ENCODE results near the gene SYDE2. TPM values are rescaled to one million over a fixed set of nuclear protein-coding genes. Genes with fewer than 3 reads are reported as not detected.

The SYDE2 gene
- total RNA-seq, 2 experiments from 2014 or later, result 1.6 to 1.8 TPM

- CTCF ChIA-PET, result interaction anchor here (0.9 to 2.5 kb wide), 3 partner anchors 10 to 120 kb away, joined by 3 to 5 read pairs (median 5); no protein-coding TSS in a partner anchor
- POLR2A ChIA-PET, result no interaction called here
- no peaks in the 10 kb centered on the region for H3K4me1 Mint-ChIP-seq
- no peak for DNase-seq
- H3K36me3 Mint-ChIP-seq (ENCODE audit: low read depth), result no peaks in the 10 kb centered on the region
- peaks cover 22% of the 10 kb centered on the region for H3K27me3 Mint-ChIP-seq
- no peaks in the 10 kb centered on the region for H3K9me3 Mint-ChIP-seq
- no peak overlapping the region for H3K4me3 Mint-ChIP-seq
- H3K27ac Mint-ChIP-seq, result no peak overlapping the region
Measured at GRCh38 chr1:85229574-85230097, 28.8 kb upstream of the SYDE2 start.

DNA sequence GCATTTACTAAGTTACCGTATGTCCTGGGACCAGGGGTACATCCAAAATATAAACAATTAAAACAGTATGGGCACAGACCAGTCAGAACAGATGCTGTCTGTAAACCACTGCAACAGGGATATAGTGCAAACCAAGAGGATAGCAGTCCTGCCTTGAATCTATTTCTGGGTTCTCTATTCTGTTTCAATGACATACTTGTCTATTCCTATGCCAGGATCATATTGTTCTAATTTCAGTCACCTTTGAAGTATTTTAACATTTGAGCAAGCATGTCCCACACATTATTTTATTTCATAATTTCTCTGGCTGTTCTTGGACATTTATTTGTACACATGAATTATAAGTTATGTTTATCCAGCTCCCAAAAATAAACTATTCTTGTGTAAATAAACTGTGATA, 28.2 kb upstream of the SYDE2 start:
- peaks cover 26% of the 10 kb centered on the region for H3K27me3 Mint-ChIP-seq
- H3K9me3 Mint-ChIP-seq, result no peaks in the 10 kb centered on the region
- H3K27ac Mint-ChIP-seq, result no peak overlapping the region
- CTCF ChIA-PET, result no interaction called here
- H3K4me3 Mint-ChIP-seq, result no peak overlapping the region
- no peaks in the 10 kb centered on the region for H3K36me3 Mint-ChIP-seq (ENCODE audit: low read depth)
- DNase-seq, result no peak
- POLR2A ChIA-PET, result no interaction called here
- H3K4me1 Mint-ChIP-seq, result no peaks in the 10 kb centered on the region

- Mint-ChIP-seq H3K36me3 (ENCODE audit: low read depth) (no peaks in the 10 kb centered on the region), H3K27me3 (peaks cover 22% of the 10 kb centered on the region), H3K27ac (no peak overlapping the region), H3K4me3 (no peak overlapping the region), H3K9me3 (no peaks in the 10 kb centered on the region), H3K4me1 (no peaks in the 10 kb centered on the region)
- ChIA-PET CTCF (interaction anchor here (0.8 to 1.9 kb wide), 2 partner anchors 29 to 32 kb away, joined by 4 to 6 read pairs; no protein-coding TSS in a partner anchor), POLR2A (no interaction called here)
- no peak for DNase-seq
Measured at GRCh38 chr1:85225624-85226380, 25.0 kb upstream of the SYDE2 start.

DNA sequence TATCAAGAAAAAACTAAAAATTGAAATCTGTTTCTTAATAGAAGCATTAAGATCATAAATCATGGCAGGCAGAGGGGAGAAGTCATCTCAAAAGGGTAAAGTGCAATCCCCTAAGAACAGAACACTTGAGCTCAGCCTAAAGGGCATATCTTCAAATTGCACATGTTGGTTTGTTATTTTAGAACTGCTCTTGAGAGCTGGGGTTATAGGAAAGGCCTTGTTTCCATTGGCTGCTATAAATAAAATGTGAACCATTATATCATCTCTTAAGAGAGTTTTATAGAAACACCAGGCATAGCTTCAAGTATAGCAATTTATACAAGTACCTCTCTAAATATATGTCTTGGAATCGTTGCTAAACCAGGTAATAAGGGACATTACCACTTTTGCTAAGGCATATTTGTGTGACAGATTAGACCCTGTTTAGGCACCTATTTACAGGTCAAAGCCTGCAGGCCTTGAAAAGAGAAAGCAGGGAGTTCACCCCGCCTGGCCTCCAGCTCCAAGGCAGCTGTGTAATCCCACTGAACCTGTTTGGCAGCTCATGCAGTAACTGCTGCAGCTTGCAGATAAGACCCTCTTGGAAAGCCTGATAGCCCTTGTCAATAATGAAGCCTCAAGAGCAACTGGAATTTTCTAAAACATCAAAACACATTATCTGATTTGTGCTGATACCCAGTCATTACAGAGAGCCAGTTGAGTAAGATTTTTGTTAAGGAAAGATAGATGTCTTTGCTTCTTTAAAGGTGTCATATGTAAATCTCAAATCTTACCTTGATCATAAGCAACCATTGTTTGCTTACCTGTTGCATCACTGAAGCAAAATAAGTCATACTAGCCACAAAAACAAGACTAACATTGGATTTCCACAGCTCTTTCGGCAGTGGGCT, 24.2 kb upstream of the SYDE2 start:
- Mint-ChIP-seq H3K4me1 (no peaks in the 10 kb centered on the region), H3K27ac (no peak overlapping the region), H3K27me3 (peaks cover 29% of the 10 kb centered on the region), H3K4me3 (no peak overlapping the region), H3K36me3 (ENCODE audit: low read depth) (no peaks in the 10 kb centered on the region), H3K9me3 (no peaks in the 10 kb centered on the region)
- CTCF ChIA-PET, result interaction anchor here (0.6 to 1.9 kb wide), 6 partner anchors 9 to 369 kb away, joined by 3 to 6 read pairs (median 4); partner anchors contain the start of gene C1orf52
- POLR2A ChIA-PET, result no interaction called here
- DNase-seq, result no peak

DNA sequence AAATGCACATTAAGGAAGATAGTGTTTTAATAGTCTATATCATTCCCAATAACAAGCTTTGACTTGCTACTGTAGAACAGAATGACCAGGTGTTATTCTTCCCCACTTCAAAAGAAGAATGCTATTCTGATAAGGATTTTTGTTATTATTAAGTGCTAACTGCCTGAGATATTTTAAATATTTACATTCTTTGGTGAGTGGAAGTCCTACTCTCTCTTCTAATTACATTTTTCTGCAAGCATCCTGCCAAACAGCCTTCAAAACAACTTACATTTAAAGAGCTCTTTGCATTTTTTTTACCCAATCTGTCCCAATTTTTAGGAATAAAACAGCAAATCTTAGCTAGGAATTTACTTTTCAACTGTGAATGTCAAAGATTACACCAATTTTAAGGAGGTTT, 23.5 kb upstream of the SYDE2 start:
- Mint-ChIP-seq H3K9me3 (no peaks in the 10 kb centered on the region), H3K27ac (no peak overlapping the region), H3K4me3 (no peak overlapping the region), H3K27me3 (peaks cover 34% of the 10 kb centered on the region), H3K4me1 (no peaks in the 10 kb centered on the region), H3K36me3 (ENCODE audit: low read depth) (no peaks in the 10 kb centered on the region)
- no peak for DNase-seq
- CTCF ChIA-PET, result interaction anchor here (0.6 to 1.9 kb wide), 6 partner anchors 8 to 1734 kb away, joined by 3 to 6 read pairs (median 4); partner anchors contain the start of gene C1orf52
- POLR2A ChIA-PET, result no interaction called here

- no peak for DNase-seq
- Mint-ChIP-seq H3K4me1 (no peaks in the 10 kb centered on the region), H3K27ac (no peak overlapping the region), H3K4me3 (no peak overlapping the region), H3K9me3 (no peaks in the 10 kb centered on the region), H3K36me3 (ENCODE audit: low read depth) (no peaks in the 10 kb centered on the region), H3K27me3 (peaks cover 34% of the 10 kb centered on the region)
- POLR2A ChIA-PET, result no interaction called here
- CTCF ChIA-PET, result interaction anchor here (1.8 kb wide), 1 partner anchor 36 kb away, joined by 4 read pairs; the partner anchor contains the start of gene C1orf52
Measured at GRCh38 chr1:85223334-85223733, 22.5 kb upstream of the SYDE2 start.

DNA sequence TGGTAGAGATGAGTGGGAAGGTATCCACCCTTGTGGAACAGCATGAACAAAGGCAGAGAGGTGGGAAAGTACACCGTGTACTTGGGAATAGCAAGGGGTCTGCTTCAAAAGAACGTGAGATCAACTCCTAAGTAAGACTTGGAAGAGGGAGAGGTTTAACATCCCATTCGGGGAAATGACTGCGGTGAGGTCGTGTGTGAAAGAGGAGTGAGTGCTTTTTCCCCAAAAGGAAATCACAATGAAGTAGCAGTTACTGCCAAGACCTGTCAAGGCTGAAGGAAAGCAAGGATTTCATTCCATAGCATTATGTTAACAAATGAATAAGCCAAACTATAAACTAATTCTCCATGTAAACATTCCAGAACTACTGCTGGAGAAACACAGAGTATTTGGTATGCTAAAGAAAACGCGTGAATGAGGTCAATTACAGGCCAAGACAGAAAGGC, 20.0 kb upstream of the SYDE2 start:
- Mint-ChIP-seq H3K36me3 (ENCODE audit: low read depth) (no peaks in the 10 kb centered on the region), H3K27ac (no peak overlapping the region), H3K4me3 (no peak overlapping the region), H3K4me1 (no peaks in the 10 kb centered on the region), H3K27me3 (peaks cover 39% of the 10 kb centered on the region), H3K9me3 (no peaks in the 10 kb centered on the region)
- no peak for DNase-seq
- POLR2A ChIA-PET, result no interaction called here
- CTCF ChIA-PET, result no interaction called here

DNA sequence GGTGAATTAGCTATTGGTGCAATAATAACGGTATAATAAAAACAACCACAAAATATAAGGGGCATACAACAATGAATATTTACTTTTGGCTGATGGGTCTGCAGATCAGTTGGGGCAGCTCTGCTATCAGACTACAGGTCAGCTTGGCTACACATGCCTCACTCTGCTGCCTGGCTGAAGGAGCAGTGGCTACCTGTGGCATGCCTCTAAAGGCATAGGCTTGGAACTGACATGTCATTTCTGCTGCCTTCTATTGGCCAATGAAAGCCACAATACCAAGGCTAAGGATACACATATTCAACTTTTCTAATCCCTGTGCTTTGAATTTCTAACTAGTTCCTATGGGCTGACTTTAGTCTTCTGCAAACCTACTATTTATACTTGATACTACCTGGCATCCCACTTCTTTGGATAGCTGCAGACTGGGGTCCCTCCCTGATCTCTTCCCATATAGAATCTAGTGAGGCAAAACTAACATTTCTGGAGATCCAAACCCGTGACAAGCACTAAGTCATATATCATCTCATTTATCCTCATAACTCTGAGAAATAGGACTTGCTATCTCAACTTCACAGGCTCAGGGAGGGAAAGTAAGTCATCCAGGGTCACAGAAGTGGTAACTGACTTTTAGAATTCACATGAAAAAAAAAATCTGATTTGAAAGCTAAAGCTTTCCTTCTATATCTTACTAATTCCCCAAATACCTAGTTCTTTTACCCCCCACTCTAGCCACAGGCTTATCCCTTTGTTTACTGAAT, 19.2 kb upstream of the SYDE2 start:
- peaks cover 36% of the 10 kb centered on the region for H3K27me3 Mint-ChIP-seq
- no peaks in the 10 kb centered on the region for H3K9me3 Mint-ChIP-seq
- H3K36me3 Mint-ChIP-seq (ENCODE audit: low read depth), result no peaks in the 10 kb centered on the region
- CTCF ChIA-PET, result no interaction called here
- POLR2A ChIA-PET, result no interaction called here
- H3K4me3 Mint-ChIP-seq, result no peak overlapping the region
- H3K27ac Mint-ChIP-seq, result no peak overlapping the region
- no peaks in the 10 kb centered on the region for H3K4me1 Mint-ChIP-seq
- DNase-seq, result no peak

DNA sequence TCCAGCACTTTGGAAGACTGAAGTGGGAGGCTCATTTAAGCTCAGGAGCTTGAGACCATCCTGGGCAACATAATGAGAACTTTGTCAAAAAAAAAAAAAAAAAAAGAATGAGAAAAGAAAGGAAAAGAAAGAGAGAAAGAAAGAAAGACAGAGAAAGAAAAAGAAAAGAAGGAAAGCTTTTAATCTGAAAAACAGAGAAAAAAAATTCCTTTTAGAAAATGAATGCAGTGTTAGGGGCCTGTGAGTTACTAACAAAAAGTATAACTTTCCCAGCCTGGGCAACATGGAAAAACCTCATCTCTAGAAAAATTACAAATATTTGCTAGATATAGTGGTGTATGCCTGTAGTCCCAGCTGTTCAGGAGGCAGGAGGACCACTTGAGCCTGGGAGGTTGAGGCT, 15.9 kb upstream of the SYDE2 start:
- H3K36me3 Mint-ChIP-seq (ENCODE audit: low read depth), result no peaks in the 10 kb centered on the region
- no peak for DNase-seq
- ChIA-PET POLR2A (no interaction called here), CTCF (interaction anchor here (0.6 to 1.3 kb wide), 4 partner anchors 8 to 272 kb away, joined by 3 read pairs; no protein-coding TSS in a partner anchor)
- H3K9me3 Mint-ChIP-seq, result no peaks in the 10 kb centered on the region
- H3K4me1 Mint-ChIP-seq, result no peaks in the 10 kb centered on the region
- H3K27ac Mint-ChIP-seq, result no peak overlapping the region
- no peak overlapping the region for H3K4me3 Mint-ChIP-seq
- peaks cover 45% of the 10 kb centered on the region for H3K27me3 Mint-ChIP-seq

GRCh38 chr1:85214654-85215053, 13.8 kb upstream of the SYDE2 start:
- H3K27ac Mint-ChIP-seq, result no peak overlapping the region
- no peak overlapping the region for H3K4me3 Mint-ChIP-seq
- CTCF ChIA-PET, result interaction anchor here (0.5 kb wide), 1 partner anchor 742 kb away, joined by 4 read pairs; no protein-coding TSS in a partner anchor
- DNase-seq, result no peak
- H3K9me3 Mint-ChIP-seq, result no peaks in the 10 kb centered on the region
- H3K27me3 Mint-ChIP-seq, result peaks cover 41% of the 10 kb centered on the region
- POLR2A ChIA-PET, result no interaction called here
- H3K36me3 Mint-ChIP-seq (ENCODE audit: low read depth), result no peaks in the 10 kb centered on the region
- no peaks in the 10 kb centered on the region for H3K4me1 Mint-ChIP-seq

GRCh38 chr1:85208488-85208887, 7.7 kb upstream of the SYDE2 start:
- ChIA-PET POLR2A (no interaction called here), CTCF (no interaction called here)
- DNase-seq, result no peak
- Mint-ChIP-seq H3K4me3 (no peak overlapping the region), H3K36me3 (ENCODE audit: low read depth) (no peaks in the 10 kb centered on the region), H3K4me1 (no peaks in the 10 kb centered on the region), H3K27me3 (peaks cover 42% of the 10 kb centered on the region), H3K9me3 (no peaks in the 10 kb centered on the region), H3K27ac (no peak overlapping the region)

GRCh38 chr1:85203573-85204171, 2.9 kb upstream of the SYDE2 start:
- Mint-ChIP-seq H3K27me3 (peaks cover 47% of the 10 kb centered on the region), H3K4me3 (no peak overlapping the region), H3K36me3 (ENCODE audit: low read depth) (no peaks in the 10 kb centered on the region), H3K27ac (no peak overlapping the region), H3K4me1 (peaks cover 23% of the 10 kb centered on the region), H3K9me3 (no peaks in the 10 kb centered on the region)
- ChIA-PET POLR2A (no interaction called here), CTCF (interaction anchor here (0.6 kb wide), 1 partner anchor 1340 kb away, joined by 3 read pairs; no protein-coding TSS in a partner anchor)
- DNase-seq, result no peak

Data from activated CD4-positive, alpha-beta T cell treated with anti-CD3 and anti-CD28 coated beads, Interleukin-2, amount 10 ng/mL, durations not matched to agents 7 days and 5 days (primary cell).